GM18499 (cell line): ENCODE results near the gene LCK.

Experiments used
- ATAC-seq: cut with Tn5 transposase; IDR thresholded peaks from one replicate; pipeline ENCODE4 v1.9.1; 2021; ENCODE audit warnings: moderate number of reproducible peaks; ENCODE audit not compliant: insufficient read depth, unreplicated experiment

Gene LCK

DNA sequence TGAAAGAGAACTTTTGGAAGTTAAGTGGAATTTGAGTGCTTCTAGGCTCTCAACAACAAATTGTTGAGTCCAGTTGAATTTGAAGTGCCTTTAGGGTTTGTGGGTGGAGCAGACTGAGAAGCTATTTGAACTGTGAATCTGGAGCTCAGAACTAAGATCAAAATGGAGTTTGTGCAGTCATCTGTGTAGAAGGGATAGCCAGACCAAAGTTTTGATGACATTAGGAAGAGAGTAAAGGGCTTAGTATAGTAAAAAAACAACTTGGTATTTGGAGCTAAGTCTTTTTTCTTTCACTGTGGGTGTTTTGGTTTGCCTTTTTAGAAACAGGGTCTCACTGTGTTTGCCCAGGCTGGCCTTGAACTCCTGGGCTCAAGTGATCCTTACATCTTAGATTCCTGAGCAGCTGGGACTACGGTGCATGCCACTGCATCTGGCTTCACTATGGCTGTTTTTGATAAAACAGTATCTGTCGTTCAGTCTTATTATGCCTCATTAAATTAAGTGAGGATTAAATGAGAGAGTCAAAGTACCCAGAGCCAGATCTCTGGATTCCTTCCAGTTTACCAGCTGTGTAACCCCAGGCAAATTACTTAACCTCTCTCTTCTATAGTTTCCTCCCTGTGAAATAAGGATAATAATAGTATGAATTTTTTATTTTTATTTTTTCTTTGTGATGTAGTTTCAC is 60.8 kb downstream of the LCK start:
- ATAC-seq, result no peak

DNA sequence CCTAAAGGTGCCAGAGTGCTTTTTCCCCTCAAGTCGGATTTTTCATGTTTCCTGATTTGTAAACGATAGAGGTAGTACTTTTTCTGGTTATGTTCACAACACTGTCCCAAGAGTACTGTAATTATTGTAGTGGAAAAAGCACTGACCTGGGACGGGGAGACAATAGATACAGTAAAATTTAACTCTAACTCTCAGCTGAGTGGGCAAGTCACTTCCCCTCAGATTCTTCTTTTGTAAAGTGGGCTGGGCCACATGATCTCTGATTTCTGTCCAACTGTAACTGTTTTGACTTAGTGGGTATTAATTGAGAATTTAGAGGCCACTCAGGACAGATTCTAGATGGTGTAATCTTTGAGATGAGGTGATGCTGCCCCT is 65.8 kb downstream of the LCK start:
- ATAC-seq, result no peak

GRCh38 chr1:32318127-32318869 is 67.2 kb downstream of the LCK start:
- no peak for ATAC-seq

DNA sequence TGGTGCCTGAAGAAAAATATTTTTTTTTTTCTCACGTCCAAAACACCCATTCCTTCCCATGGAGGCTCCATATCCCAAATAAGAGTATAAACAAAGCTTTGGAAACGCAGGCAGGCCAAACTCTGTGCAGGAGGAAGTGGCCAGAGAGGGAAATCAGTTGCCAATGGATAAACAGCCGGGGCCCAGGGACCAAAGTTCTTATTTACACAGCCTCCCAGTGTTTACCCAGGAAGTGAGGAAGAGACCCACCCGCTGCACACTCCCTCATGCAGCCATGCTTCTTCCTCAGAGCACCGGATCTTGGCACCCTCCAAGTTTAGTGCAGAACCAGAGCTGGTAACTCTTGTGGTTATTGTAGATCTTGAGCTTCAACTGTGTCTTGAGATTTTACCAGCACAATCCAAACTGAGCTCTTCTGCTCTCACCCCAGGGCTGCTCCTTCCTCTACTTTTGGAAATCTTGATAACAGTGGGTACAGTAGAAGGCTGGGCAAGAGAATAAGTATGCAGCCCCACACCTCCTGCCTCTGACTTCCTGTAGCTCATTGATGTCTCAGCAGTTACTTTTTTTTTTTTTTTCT is 70.7 kb downstream of the LCK start:
- ATAC-seq, result no peak

GRCh38 chr1:32327204-32327603 is 76.1 kb downstream of the LCK start:
- no peak for ATAC-seq

- no peak for ATAC-seq
Measured at GRCh38 chr1:32329931-32330466, 78.9 kb downstream of the LCK start.

GRCh38 chr1:32330558-32331151 is 79.6 kb downstream of the LCK start:
- no peak for ATAC-seq

GRCh38 chr1:32331549-32331948 is 80.5 kb downstream of the LCK start:
- no peak for ATAC-seq

GRCh38 chr1:32332290-32333079 is 81.4 kb downstream of the LCK start:
- ATAC-seq, result no peak

GRCh38 chr1:32333251-32333963 is 82.3 kb downstream of the LCK start:
- no peak for ATAC-seq

DNA sequence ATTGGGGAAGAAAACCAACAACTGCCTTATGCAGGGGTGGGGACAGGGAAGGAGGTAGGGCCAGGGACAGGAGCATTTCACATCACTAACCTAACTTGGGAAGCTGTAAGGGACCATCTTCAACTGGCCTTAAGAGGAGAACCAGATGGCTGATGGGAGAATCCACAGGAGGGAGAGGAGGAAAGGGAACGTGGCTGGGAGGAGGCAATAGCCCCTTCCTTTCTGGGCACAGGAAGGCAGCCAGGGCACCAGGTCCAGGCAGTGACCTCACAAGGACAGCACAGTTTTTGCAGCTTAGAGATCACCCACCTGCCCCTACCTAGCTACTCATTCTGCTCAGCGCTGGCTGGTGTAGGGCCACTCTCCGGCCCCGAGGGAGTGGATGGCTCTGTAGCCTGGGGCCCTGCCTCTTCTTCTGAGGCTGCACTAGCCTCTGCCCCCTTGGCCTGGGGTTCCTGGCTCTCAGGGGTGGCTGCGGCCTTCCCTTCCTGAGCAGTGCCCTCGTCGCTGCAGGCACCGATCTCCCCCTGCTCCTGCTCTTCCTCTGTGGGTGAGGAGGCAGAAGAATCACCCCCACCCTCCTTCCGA is 83.3 kb downstream of the LCK start:
- no peak for ATAC-seq

- ATAC-seq, result no peak
Measured at GRCh38 chr1:32334864-32335534, 83.9 kb downstream of the LCK start.

GRCh38 chr1:32335535-32335789 is 84.4 kb downstream of the LCK start:
- ATAC-seq, result no peak
